Activated T-cell treated with anti-CD3 and anti-CD28 coated beads, Interleukin-2, amount 50 U/mL, for 4 hours (primary cell): ENCODE measurements around the gene RBM15B. TPM values are rescaled to one million over a fixed set of nuclear protein-coding genes. Genes with fewer than 3 reads are reported as not detected.
A peak's percentile ranks its signal among the peaks of the same experiment; 100 is the strongest.
"Not testable (repeated sequence)": the region's sequence is repeated elsewhere in the genome, so short reads cannot be mapped to it uniquely, and the experiment has no call there.

Experiments
- ATAC-seq, 2 donors: fragments of 200-7000 bp; cut with Tn5 transposase; one replicate each; pipeline ENCODE4 v1.10.0; 2021
- DNase-seq: peaks from one replicate; pipeline ENCODE4 v3.0.0-alpha.2; 2020
- H3K27me3 Mint-ChIP-seq: one replicate; pipeline ENCODE4 v1.8.0; 2021; ENCODE audit warnings: low read depth, mixed read lengths
- H3K36me3 Mint-ChIP-seq: one replicate; pipeline ENCODE4 v1.8.0; 2022; ENCODE audit warnings: mixed read lengths; ENCODE audit not compliant: insufficient read depth
- H3K4me1 Mint-ChIP-seq: one replicate; pipeline ENCODE4 v1.8.0; 2021; ENCODE audit warnings: low read depth, mixed read lengths
- H3K4me3 Mint-ChIP-seq: one replicate; pipeline ENCODE4 v1.8.0; 2021; ENCODE audit warnings: mild to moderate bottlenecking, moderate library complexity, mixed read lengths
- H3K9me3 Mint-ChIP-seq: one replicate; pipeline ENCODE4 v1.8.0; 2021; ENCODE audit warnings: mixed read lengths
- total RNA-seq, 3 donors: library from RNA; stranded (reverse); gene quantifications; one replicate each; pipeline ENCODE4 v1.2.1, GENCODE V29; 2021

Gene RBM15B
- 10 to 100 TPM; 42.1 to 43.4 (median 42.3) TPM for total RNA-seq

- H3K4me1 Mint-ChIP-seq = peaks cover 69% of the 10 kb centered on the region
- no peaks in the 10 kb centered on the region for H3K27me3 Mint-ChIP-seq
- peaks cover 38% of the 10 kb centered on the region for H3K36me3 Mint-ChIP-seq
- DNase-seq (peak; percentile 97), ATAC-seq (peak; percentile 91 to 94)
- H3K9me3 Mint-ChIP-seq = no peaks in the 10 kb centered on the region
- peak within 1 kb of the TSS; percentile 88 for H3K4me3 Mint-ChIP-seq
These were observed at the start of gene RBM15B for GRCh38 chr3:51391075-51391565. Gene RBM15B, plus strand, starts transcription at chr3:51391285. Its CDS starts 115 bp downstream, at chr3:51391400.

GRCh38 chr3:51343918-51344687, 47.0 kb upstream of the RBM15B start:
- H3K4me1 Mint-ChIP-seq = no peaks in the 10 kb centered on the region
- DNase-seq = no peak
- H3K36me3 Mint-ChIP-seq = no peaks in the 10 kb centered on the region
- ATAC-seq = no peak
- no peaks in the 10 kb centered on the region for H3K27me3 Mint-ChIP-seq
- H3K4me3 Mint-ChIP-seq = no peak overlapping the region
- no peaks in the 10 kb centered on the region for H3K9me3 Mint-ChIP-seq

GRCh38 chr3:51350751-51351150, 40.3 kb upstream of the RBM15B start:
- ATAC-seq = no peak
- peaks cover 3% of the 10 kb centered on the region for H3K27me3 Mint-ChIP-seq
- H3K9me3 Mint-ChIP-seq = no peaks in the 10 kb centered on the region
- H3K4me3 Mint-ChIP-seq = no peak overlapping the region
- no peak for DNase-seq
- H3K36me3 Mint-ChIP-seq = no peaks in the 10 kb centered on the region
- H3K4me1 Mint-ChIP-seq = no peaks in the 10 kb centered on the region

- no peaks in the 10 kb centered on the region for H3K9me3 Mint-ChIP-seq
- H3K4me1 Mint-ChIP-seq = no peaks in the 10 kb centered on the region
- ATAC-seq = no peak
- no peaks in the 10 kb centered on the region for H3K36me3 Mint-ChIP-seq
- DNase-seq = no peak
- peaks cover 3% of the 10 kb centered on the region for H3K27me3 Mint-ChIP-seq
- H3K4me3 Mint-ChIP-seq = no peak overlapping the region
These were observed 38.0 kb upstream of the RBM15B start for GRCh38 chr3:51353131-51353530.

GRCh38 chr3:51353691-51354090, 37.4 kb upstream of the RBM15B start:
- H3K4me3 Mint-ChIP-seq = no peak overlapping the region
- no peak for DNase-seq
- H3K9me3 Mint-ChIP-seq = no peaks in the 10 kb centered on the region
- H3K27me3 Mint-ChIP-seq = peaks cover 3% of the 10 kb centered on the region
- H3K36me3 Mint-ChIP-seq = no peaks in the 10 kb centered on the region
- ATAC-seq = no peak
- H3K4me1 Mint-ChIP-seq = no peaks in the 10 kb centered on the region

GRCh38 chr3:51354172-51354571, 36.9 kb upstream of the RBM15B start:
- no peaks in the 10 kb centered on the region for H3K4me1 Mint-ChIP-seq
- H3K36me3 Mint-ChIP-seq = no peaks in the 10 kb centered on the region
- no peak overlapping the region for H3K4me3 Mint-ChIP-seq
- DNase-seq (no peak), ATAC-seq (no peak)
- H3K9me3 Mint-ChIP-seq = no peaks in the 10 kb centered on the region
- H3K27me3 Mint-ChIP-seq = peaks cover 3% of the 10 kb centered on the region

- no peaks in the 10 kb centered on the region for H3K9me3 Mint-ChIP-seq
- DNase-seq (no peak), ATAC-seq (no peak)
- no peaks in the 10 kb centered on the region for H3K4me1 Mint-ChIP-seq
- no peaks in the 10 kb centered on the region for H3K27me3 Mint-ChIP-seq
- no peak overlapping the region for H3K4me3 Mint-ChIP-seq
- H3K36me3 Mint-ChIP-seq = no peaks in the 10 kb centered on the region
These were observed 36.1 kb upstream of the RBM15B start for GRCh38 chr3:51354731-51355615.

- no peaks in the 10 kb centered on the region for H3K9me3 Mint-ChIP-seq
- no peaks in the 10 kb centered on the region for H3K4me1 Mint-ChIP-seq
- ATAC-seq (no peak), DNase-seq (no peak)
- H3K4me3 Mint-ChIP-seq = no peak overlapping the region
- H3K27me3 Mint-ChIP-seq = no peaks in the 10 kb centered on the region
- no peaks in the 10 kb centered on the region for H3K36me3 Mint-ChIP-seq
These were observed 35.0 kb upstream of the RBM15B start for GRCh38 chr3:51355891-51356578.

- no peaks in the 10 kb centered on the region for H3K27me3 Mint-ChIP-seq
- no peaks in the 10 kb centered on the region for H3K9me3 Mint-ChIP-seq
- no peak for ATAC-seq
- H3K36me3 Mint-ChIP-seq = no peaks in the 10 kb centered on the region
- DNase-seq = no peak
- H3K4me1 Mint-ChIP-seq = no peaks in the 10 kb centered on the region
- no peak overlapping the region for H3K4me3 Mint-ChIP-seq
These were observed 33.2 kb upstream of the RBM15B start for GRCh38 chr3:51357856-51358255.

GRCh38 chr3:51358981-51359380, 32.1 kb upstream of the RBM15B start:
- H3K27me3 Mint-ChIP-seq = no peaks in the 10 kb centered on the region
- H3K9me3 Mint-ChIP-seq = no peaks in the 10 kb centered on the region
- no peak overlapping the region for H3K4me3 Mint-ChIP-seq
- no peaks in the 10 kb centered on the region for H3K36me3 Mint-ChIP-seq
- ATAC-seq = no peak
- no peaks in the 10 kb centered on the region for H3K4me1 Mint-ChIP-seq
- no peak for DNase-seq

GRCh38 chr3:51360806-51361205, 30.3 kb upstream of the RBM15B start:
- H3K9me3 Mint-ChIP-seq = no peaks in the 10 kb centered on the region
- ATAC-seq = no peak
- H3K27me3 Mint-ChIP-seq = no peaks in the 10 kb centered on the region
- H3K36me3 Mint-ChIP-seq = no peaks in the 10 kb centered on the region
- H3K4me3 Mint-ChIP-seq = no peak overlapping the region
- no peak for DNase-seq
- H3K4me1 Mint-ChIP-seq = no peaks in the 10 kb centered on the region

GRCh38 chr3:51361746-51362145, 29.3 kb upstream of the RBM15B start:
- DNase-seq (no peak), ATAC-seq (no peak)
- Mint-ChIP-seq H3K36me3 (no peaks in the 10 kb centered on the region), H3K9me3 (no peaks in the 10 kb centered on the region), H3K27me3 (no peaks in the 10 kb centered on the region), H3K4me3 (no peak overlapping the region), H3K4me1 (no peaks in the 10 kb centered on the region)

GRCh38 chr3:51362476-51362875, 28.6 kb upstream of the RBM15B start:
- no peaks in the 10 kb centered on the region for H3K4me1 Mint-ChIP-seq
- H3K4me3 Mint-ChIP-seq = no peak overlapping the region
- ATAC-seq (no peak), DNase-seq (no peak)
- H3K9me3 Mint-ChIP-seq = no peaks in the 10 kb centered on the region
- H3K27me3 Mint-ChIP-seq = peaks cover 2% of the 10 kb centered on the region
- H3K36me3 Mint-ChIP-seq = no peaks in the 10 kb centered on the region

- not testable (repeated sequence) for H3K9me3 Mint-ChIP-seq, H3K4me3 Mint-ChIP-seq, ATAC-seq, H3K4me1 Mint-ChIP-seq, H3K36me3 Mint-ChIP-seq, H3K27me3 Mint-ChIP-seq, DNase-seq
These were observed 22.8 kb upstream of the RBM15B start for GRCh38 chr3:51368276-51368675.
